Stimulated activated CD4-positive, alpha-beta T cell treated with anti-CD3 and anti-CD28 coated beads, Interleukin-15, amount 100 ng/mL, for 1 hour (primary cell): ENCODE results near the gene BRD4.

Experiments used
- DNase-seq, 2 donors: peaks; one replicate each; pipeline ENCODE4 v3.0.0-alpha.2; 2020; ENCODE audit warnings: low read depth in 1 of 2, low spot score in 1 of 2

Gene BRD4

DNA sequence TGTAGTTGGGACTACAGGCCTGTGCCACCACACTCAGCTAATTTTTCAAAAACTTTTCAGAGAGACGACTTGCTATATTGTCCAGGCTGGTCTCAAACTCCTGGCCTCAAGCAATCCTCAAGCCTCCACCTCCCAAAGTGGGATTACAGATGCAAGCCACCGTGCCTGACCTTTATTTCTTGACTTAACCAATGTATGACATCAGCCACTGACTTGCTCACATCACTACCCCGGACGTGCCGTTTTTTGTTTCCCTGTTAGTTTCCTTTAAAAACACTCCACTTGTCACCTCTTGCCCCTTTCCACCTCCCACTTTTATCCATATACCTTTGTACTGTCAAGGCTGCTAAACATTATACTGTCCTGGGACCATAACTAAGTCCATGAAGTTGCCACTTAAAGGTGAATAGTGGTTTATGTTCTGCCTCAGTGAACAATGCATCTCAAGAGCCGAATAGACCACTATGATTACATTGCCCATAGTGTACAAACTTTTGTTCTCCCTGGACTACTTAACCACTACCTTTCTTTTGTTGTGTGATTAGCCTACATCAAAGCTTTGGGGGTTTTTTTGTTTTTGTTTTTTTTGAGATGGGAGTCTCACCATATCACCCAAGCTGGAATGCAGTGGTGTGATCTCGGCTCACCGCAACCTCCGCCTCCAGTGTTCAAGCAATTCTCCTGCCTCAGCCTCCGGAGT is 97.8 kb downstream of the BRD4 start:
- no peak for DNase-seq

DNA sequence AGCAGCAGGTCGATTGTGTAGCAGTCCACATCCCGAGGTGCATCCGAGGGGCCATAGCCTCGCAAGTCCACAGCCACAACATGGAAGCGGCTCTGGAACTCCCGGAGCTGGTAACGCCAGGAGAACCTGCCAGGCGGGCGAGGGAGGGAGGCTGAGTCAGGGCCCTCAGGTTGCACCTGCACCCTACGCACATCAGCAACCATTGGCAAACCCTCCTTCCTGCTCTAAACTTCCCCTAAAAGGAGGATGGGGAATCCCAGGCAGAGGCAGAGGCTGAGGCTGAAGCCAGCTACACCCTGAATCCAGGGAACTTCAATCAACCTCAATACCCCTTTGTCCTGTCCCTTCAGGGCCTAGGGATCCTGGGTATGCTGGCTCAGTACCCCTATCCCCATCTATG is 101.1 kb downstream of the BRD4 start:
- DNase-seq = no peak

DNA sequence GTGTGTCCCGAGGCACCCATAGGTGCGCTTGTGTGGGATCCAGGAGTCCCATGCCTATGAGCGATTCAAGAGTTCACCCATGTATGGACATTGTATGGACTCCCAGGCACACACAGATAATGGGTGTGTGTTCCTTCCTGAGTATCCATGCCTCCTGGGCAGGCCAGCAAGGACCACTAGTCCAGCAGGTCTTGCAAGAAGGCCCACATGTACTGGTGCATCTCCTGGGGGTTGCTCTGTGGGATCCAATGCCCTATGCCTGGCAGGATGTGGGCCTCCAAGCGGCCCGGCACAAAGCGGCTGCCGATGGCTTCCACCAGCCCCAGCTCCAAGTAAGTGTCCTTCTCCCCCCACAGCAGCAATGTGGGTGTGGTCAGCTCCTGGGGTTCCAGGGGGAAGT is 105.1 kb downstream of the BRD4 start:
- DNase-seq = no peak

DNA sequence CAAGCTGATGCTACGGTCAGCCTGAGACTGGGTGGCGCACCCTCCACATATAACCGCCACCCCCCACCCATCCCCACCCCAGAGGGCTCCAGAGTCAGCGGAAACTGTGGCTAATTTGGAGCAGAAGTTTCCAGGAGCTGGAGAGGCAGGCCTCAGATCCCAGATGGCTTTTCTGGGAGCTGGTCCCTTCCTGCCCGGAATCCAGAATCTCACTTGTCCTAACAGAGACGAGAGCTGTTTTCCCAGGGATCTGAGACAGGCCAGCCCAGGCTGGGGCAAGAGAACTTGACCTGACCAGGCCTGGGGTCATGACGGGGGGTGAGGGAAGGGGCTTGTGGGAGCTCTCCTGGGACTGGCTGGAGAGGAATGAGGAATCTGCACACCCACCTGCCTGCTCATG is 106.6 kb downstream of the BRD4 start:
- DNase-seq = no peak

DNA sequence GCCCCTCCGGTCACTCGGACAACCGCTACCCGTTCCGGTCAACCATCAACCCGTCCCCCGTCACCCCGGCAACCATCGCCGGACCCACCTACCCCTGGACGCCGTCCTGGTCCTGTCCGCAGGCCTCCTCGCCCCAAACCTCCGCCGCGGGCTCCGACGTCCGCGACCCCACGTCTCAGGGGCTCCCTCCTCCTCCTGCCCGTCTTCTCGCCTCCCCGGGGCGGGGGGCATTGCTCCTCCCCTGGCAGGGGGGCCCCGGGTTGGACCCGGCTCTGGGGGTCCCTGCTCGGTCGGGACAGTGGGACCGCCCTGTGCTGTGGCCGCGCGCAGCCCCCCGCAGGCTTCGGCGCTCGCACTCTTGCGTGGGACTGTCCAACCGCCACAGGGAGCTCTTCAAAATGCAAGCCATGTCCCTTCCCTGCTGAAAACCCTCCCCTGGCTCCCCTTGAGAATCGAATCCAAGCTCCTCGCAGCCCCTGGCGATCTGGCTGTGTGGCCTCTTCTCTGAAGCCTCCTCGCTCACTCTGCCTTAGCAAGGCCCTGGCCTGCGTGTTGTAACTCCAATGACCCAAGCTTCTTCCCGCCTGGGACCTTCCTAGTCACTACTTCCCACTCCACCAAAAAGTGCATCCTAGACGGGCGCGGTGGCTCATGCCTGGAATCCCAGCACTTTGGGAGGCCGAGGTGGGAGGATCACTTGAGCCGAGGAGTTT is 108.5 kb downstream of the BRD4 start:
- DNase-seq = no peak

DNA sequence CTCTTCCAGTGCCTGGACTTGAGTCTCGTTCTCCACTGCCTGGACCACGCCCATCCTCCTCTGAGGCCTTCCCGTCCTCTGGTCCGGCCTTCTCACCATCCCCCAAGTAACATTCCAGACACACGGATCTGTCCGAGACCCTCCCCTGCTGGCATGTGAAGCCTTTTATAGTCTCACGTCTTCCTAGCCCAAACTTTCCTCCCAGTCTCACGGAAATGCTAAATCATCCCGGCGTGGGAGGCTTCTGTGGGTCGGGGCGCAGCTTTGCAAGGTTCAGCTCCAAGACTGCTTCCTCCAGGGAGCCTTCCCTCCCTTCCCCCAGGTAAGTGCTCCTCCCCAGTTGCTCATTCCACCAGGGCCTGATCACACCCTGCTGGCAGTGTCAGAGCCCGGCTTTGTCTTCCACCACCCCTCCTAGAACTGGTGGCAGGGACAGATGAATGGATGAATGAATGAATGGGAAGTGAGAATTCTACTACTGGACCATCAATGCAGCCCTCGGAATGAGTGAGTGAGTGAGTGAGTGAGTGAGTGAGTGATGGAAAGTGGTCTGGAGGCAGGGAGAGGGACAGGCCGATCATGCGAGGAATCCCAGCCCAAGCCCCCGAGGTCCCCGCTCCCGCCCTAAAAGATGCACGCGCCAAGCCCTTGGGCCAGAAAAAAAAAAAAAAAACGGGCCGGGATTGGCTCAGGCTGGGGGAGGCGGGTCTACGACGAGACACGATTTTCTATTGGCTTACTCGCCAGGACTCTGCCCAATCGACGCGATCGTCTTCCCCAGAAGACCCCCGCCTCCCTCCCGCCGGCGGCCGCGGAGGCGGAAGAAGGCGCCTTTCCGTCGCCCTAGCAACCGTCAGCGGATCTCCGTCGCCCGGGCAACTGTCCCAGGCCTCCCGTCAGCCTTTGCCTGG is 109.3 kb downstream of the BRD4 start:
- peak; percentile 43 to 56 for DNase-seq

DNA sequence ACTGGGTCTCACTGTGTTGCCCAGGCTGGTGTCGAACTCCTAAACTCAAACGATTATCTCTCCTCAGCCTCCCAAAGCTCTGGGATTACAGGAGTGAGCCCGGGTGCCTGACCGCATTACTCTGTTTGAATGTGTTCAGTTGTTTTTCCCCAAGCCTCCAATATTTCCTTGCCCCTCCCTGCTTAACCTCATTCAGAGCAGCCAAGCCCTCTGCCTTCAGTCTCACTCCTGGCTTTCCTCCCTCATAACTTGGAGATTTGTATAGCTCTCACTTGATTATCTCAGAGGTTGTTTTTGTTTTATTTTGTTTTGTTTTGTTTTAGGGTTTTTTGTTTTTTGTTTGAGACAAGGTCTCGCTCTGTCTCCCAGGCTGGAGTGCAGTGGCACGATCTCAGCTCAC is 111.5 kb downstream of the BRD4 start:
- no peak for DNase-seq

DNA sequence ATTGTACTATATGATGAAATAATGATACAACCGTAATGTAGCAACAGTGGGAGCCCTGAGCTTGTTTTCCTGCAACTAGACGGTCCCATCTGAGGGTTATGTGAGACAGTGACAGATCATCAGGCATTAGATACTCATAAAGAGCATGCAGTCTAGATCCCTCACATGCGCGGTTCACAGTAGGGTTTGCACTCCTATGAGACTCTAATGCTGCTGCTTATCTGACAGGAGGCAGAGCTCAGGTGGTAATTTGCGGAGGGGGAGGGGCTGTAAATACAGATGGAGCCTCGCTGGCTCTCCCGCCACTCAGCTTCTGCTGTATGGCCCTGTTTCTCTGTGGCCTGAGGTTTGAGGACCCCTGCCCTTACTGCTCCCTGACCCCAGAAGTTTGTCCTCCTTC is 113.8 kb downstream of the BRD4 start:
- DNase-seq = no peak

DNA sequence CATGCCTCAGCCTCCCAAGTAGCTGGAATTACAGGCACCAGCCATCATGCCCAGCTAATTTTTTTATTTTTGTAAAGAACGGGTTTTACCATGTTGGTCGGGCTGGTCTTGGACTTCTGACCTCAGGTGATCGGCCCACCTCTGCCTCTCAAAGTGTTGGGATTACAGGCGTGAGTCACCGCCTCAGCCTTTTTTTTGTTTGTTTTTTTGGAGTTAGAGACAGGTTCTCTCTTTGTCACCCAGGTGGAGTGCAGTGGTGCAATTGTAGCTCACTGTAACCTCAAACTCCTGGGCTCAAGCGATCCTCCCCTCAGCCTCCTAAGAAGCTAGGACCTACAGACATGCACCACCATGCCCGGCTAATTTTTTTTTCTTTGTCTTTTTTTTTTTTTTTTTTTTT is 116.0 kb downstream of the BRD4 start:
- no peak for DNase-seq

DNA sequence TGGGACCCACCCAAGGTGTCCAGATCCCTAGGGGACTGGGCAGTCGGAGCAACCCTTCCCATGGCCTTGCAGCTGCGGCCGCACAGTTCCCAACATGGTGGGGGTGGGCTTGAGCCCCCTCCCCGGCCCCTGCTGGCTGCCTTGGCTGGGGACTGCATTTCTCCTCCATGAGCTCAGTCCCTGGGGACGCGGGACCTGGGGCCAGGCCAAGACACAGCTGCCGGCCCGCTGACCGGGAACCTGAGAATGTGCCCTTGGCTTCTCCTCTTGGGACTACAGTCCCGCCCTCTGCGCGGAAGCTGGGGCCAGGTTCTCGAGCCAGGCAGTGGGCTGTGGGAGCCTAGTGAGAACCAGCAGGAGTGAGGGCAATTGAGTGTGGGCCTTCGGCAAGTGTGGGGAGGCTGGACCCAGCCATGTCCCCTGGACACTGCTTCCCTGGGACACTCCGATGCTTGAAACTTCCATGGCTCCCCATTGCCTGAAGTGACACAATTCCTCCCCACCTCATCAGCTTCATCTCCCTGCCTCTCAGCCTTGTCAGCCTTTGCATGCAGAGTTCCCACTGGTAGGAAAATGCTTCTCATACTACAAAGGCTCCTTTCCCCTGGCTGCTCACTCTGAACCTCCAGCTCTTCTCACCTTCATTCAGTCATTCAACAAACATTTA is 118.5 kb downstream of the BRD4 start:
- DNase-seq = no peak

DNA sequence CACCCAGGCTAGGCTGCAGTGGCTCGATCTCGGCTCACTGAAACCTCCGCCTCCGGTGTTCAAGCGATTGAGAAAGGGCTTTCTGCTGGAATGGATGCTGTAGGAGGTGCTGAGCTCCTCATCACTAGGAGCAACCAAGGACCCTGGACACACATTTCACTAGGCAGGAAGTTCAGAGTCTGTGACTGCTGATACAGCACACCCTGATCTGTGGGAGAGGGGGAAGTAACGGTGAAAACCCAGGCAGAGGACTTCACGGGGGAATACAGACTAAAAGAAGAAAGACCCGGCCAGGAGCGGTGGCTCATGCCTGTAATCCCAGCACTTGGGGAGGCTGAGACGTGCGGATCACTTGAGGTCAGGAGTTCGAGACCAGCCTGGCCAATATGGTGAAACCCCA is 119.6 kb downstream of the BRD4 start:
- no peak for DNase-seq

DNA sequence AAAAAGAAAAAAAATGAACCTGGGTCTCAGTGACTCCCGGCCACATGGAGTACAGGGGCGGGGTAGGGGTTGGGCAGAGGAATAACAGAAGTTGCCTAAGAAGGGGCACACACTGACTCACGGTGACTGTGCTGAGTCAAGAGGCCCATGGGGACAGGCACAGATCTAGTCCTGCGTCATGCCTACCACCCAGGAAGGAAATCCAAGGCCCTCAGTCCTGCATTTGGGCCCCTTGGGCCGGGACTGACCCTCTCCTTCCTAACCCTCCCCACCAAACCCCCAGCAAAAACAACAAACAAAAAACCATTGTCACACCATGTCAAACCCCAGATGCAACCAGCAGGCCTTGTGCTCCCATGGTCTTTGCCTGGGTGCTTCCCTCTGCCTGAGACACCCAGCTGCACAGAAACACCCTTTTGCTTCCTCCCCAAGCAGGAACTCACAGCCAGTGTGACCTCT is 122.0 kb downstream of the BRD4 start:
- DNase-seq = no peak

DNA sequence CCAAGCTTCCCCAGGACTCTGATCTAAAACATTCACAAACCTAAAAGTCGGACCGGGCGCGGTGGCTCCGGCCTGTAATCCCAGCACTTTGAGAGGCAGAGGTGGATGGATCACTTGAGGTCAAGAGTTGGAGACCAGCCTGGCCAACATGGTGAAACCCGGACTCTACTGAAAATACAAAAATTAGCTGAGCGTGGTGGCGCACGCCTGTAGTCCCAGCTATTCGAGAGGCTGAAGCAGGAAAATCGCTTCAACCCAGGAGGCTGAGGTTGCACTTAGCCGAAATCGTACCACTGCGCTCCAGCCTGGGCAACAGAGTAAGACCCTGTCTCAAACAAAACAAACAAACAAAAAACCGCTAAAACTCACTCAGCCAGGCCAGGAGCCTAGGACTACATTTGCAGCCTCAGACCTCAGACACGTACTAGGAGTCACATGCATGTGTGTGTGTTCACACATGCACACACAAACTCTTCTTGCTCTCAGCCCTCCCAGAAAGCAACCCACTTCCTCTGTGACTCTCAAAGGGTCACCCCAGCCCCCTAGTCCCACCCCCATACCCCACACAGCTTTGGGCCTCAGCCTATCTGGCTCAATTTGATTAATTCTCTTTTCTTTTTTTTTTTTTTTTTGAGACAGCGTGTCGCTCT is 130.8 kb downstream of the BRD4 start:
- DNase-seq = no peak

DNA sequence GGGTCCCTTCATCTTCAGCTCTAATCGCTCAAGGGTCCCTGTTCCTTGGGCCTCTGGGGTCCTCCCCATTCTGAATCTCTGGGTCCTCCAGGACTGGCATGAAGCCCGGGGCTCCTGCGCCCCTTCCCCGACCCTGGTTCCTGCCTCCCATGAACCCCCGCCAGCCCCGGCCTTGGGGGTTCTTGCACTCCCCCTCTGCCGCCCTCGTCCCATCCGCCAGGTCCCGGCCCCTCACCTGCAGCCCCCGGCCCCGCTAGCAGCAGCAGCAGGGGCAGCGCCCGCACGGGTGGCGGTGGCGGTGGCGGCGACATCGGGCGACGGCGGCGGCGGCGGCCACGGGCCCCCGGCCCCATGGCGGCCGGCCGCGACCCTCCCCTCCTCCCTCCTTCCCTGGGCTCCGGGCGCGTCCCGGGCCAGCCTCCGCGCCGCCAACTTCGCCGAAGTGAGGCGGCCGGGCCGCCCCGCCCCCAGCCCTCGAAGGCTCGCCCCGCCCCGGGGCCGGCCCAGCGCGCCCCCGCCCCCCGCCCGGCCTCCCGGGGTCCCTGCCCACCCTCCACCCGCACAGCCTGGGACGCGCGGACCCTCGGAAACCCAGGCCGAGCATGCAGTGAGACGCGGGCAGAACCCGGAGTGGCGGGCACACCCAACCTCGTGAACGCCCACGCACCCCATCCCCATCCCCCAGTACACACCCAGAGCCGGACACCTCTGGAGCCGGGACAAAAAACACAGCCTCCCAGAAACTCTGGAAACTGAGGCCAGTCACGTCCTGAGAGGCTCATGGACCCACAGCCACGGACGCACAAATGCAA is 131.6 kb downstream of the BRD4 start, which contains the start of gene NOTCH3:
TSS of gene NOTCH3 (minus strand) at position 443 of the 812 bp plus-strand sequence. CDS start at position 353, 90 bp downstream.
- DNase-seq = no peak

DNA sequence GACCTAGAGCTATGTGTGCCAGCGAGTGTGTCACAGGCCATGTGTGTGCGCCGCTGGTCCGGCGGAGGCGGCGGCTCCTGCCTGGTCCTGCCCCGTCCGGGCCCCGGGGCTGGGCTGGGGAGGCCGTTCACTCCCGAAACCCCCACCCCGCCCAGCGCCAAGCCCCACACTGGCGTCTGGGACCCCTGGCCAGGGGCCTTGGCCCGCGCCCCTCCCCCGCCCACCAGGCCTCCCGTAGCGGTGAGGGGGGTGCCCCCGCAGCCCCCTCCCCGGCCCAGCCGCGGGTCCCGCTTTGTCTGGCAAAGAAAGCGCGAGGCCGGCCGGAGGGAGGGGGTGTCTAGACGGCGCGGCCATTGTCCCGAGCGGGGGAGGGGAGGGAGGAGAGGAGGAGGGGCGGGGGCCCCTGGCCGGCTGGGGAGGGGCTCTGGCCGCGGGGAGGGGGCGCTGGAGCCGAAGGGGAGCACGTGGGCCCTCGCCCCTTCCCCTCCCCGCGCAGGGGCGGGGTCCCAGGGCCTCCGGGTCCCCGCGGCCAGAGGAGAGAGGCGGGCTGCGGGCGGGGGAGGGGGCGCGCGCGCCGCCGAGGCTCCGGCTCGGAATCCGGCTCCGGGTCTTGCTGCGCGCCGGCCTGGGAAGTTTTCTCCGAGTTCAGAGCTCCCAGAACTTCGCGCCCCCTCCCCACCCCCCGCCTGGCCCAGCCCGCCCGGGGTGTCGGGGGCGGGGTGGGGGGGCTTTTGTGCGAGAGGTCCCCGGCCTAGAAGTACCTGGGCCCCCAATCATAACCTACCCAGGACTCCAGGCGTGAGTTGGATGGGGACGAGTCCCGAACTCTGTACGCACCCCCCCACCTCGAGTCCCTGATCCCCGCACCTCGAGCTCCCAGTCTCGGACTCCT is 132.4 kb downstream of the BRD4 start:
- no peak for DNase-seq

DNA sequence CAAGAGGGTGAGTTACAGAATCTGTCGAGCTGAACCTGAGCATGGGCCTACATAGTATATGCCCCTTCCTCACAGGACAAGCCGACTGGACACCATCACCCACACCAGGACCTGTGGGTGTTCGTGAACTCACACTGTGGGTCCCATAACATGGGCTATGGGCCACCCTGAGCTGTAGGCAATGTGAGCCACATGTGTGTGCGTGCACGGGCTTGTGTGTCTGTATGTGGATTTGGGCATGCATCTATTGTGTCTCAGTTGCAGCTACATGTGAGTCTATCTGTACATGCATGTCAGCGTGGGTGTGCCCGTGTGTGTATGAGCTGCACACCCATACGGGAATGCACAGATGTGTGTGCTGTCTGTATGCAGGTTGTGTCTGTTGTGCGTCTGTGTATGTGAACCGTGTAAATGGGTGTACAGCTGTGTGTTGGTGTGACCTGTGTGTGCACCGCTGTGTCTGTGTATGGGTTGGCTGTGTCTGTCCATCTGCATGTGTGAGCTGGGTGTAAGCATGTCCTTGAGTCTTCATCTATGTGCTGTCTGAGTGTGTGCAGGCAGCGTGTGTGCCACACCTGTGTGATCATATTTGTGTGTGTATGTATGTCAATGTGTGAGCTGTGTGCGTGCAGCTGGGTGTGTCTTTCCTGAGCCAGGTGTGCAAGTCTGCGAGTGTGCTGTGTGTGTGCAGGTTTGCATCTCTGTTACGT is 133.2 kb downstream of the BRD4 start:
- no peak for DNase-seq

DNA sequence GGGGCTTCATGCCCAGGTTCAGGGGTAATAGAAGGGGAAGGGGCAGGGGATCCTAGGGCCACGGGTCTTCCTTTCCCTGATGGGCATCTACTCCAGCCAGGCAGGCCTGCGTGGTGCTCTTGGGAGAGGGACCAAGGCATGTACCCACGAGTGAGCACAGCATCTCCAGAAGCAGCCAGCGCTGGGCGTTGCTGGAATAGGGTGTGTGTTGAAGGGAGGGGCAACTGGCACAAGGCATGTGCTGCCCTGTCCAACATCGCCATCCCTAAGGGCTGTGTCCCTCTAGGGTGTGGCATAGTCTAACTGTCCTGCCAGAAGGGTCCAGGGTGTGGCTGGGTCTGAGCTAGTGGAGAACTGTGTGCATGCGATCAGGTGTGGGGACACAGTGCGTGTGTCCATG is 134.4 kb downstream of the BRD4 start:
- no peak for DNase-seq

DNA sequence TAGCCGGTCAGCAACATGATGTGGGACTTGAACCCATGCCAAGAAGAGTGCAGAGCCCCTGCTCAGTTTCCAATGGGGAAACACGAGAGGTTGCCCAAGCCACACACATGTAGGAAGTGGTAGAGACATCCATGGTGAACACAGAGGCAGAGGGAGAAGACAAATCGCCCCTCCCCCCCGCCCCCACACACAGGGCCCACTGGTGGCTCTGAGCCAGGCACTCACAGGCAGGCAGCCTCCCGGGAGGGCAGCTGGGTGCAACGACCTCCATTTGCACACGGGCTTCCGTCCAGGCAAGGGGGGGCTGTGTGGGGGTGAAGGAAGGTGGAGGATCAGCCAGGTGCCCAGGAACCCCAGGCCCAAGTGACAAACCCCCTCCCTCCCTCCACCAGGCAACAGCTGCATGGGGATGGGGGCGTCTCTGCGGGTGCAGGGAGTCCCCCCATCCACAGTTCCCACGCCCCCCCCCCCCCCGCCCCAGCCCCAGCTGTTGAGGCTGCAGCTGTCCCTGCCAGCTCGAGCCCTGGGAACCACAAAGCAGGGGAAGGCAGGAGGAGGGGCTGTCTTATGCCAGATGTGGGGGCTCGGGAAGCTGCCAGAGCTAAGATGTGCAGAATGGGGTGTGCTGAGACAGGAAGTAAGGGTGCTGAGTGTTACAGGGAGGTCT is 134.9 kb downstream of the BRD4 start:
- no peak for DNase-seq
